Thyroid gland (tissue), 4 donors: ENCODE measurements around the gene PSMA6.

ENCODE experiments used
- CTCF ChIP-seq, 6 experiments: fragments of 200-600 bp in 3 of 6; fragments of 450-650 bp in 3 of 6; sonication (generic) in 3 of 6; IDR thresholded peaks; one replicate each; pipeline ENCODE4 v1.5.1; 2016 to 2019; ENCODE audit warnings: antibody characterized with exemption in 6 of 6, mild to moderate bottlenecking in 2 of 6, inconsistent platforms in 1 of 6, moderate library complexity in 1 of 6
- POLR2A ChIP-seq, 2 donors: fragments of 450-650 bp; IDR thresholded peaks; one replicate each; pipeline ENCODE4 v1.6.1; 2017; ENCODE audit warnings: antibody characterized with exemption in 2 of 2, mild to moderate bottlenecking in 2 of 2, moderate library complexity in 1 of 2

DNA sequence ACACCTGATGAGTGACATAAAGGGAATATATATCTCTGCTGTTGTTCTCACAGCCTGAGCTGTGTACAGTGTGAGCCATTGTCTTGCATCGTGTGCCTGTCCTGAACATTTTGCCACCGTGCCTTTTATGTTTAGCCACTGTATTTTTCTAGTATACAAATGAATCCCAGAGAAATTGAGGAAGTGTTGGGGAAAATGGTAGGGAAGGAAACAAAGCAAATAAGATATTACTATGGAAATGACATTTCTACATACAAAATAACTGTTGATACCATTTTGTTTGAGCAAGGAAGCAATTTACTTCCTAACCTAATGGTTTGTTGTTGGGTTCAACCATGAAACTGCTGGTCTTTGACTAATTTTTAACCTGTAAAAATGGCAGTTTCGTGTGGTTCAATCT, 5.5 kb downstream of the PSMA6 start:
- TF ChIP-seq CTCF (IDR thresholded peaks at IDR 0.05) (no peak), POLR2A (IDR thresholded peaks at IDR 0.05) (no peak)
